Smooth muscle cell of the brain vasculature (primary cell): ENCODE results near the gene SCUBE1.

Experiments used
- DNase-seq: peaks from one replicate; pipeline ENCODE4 v3.0.0-alpha.2; 2012; ENCODE audit warnings: low read depth, low spot score

The SCUBE1 gene

GRCh38 chr22:43201486-43202219 is 141.5 kb downstream of the SCUBE1 start:
- DNase-seq = no peak

DNA sequence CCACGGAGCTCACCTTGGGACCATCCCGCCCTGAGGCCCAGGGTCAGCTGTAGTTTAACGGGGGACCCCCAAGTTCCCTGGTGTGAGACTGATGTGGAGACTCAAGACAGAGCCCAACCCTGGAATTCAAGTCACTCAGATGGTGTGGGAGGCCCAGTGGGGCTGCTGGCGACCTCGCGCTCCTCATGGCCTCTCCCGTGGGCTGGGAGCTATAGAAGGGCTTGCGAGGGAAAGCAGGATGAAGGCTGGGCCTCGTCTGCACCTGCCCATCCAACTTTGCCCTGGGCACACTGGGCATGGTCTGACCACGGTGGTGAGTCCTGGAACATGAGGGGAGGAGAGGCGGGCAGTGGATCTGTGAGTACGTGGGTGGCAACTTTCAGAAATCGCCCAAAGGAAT is 142.6 kb downstream of the SCUBE1 start:
- DNase-seq = no peak

- no peak for DNase-seq
Observed at GRCh38 chr22:43200031-43200430, 143.1 kb downstream of the SCUBE1 start.

DNA sequence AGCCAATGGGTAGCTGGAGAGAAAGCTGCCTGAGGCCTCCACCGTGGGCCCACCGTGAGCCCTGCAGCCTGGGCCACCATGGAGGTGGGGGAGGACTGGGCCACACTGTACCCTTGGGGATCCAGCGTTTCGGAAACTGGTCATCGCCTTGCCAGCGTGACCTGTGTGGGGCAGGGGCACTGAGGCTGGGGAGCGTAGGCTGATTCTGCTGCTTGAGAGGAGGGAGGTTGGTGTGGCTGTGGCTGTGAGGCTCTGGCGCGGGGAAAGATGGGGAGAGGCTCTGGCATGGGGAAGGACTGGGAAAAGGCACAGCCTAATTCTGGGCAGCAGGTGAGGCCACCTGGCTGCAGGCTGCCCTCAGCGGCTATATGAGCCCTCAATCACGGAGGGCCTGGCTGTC is 143.6 kb downstream of the SCUBE1 start:
- DNase-seq = no peak

DNA sequence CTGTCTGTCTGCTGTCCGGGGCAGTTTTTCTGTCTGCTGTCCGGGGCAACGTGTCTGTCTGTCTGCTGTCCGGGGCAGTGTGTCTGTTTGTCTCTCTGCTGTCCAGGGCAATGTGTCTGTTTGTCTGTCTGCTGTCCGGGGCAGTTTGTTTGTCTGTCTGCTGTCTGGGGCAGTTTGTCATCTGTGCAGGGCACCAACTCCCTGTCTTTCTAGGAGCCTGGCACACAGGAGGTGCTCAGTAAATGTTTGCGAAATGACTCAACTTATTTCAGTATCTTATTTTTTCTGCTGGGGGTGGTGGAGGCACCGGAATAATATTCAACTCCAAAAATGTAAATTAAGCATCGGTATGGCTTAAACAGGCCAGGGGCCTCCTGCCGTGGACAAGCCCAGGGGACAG is 144.2 kb downstream of the SCUBE1 start:
- DNase-seq = no peak

GRCh38 chr22:43198126-43198525 is 145.0 kb downstream of the SCUBE1 start:
- DNase-seq = no peak

- DNase-seq = no peak
Observed at GRCh38 chr22:43197271-43197941, 145.8 kb downstream of the SCUBE1 start.

DNA sequence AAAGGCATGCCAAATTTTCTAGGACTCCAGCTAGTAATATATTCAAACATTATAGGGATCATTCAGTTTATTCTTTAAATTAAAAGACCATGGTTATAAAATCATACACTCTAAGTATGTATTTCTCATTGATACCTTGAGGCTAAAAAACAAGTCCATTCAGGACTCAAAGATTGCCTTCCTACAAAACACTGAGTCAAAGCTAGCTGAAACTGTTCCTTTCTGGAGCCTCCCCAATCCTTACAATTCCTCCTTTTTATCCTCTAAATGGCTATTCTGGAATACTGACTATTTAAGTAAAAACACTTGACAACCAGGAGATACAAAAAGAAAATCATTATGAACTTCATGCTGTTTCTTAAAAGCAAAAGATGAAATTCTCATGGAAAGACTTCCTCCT is 151.3 kb downstream of the SCUBE1 start:
- DNase-seq = no peak

DNA sequence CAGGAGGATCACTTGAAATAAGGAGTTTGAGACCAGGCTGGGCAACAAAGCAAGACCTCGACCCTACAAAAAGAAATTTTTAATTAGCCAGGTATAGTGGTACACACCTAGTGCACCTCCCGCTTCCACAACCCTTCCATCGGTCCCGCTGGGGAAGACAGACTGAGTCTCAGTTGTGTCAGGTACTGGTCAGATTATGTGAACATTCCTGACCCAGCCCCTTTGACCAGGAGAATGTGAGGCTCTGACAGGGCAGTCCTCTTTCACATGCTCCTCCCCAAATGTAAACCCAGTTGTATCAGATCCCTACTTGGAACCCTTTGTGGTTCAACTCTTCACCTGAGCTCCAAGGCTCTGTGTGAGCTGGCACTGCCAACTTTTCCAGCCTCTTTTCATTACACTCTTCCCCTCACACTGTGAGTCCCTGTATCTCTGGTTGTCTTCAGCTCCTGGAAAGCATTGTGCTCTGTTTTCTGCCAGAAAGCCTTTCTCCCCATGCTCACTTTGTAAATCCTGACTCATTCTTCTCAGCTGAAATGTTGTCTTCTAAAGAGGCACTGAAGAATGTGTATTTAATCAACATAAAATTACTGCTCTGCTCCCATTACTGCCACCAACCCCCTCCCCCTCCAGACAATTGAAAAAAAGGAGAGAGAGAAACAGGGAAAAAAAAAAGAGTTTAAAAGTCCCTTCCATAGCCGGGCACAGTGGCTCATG is 154.2 kb downstream of the SCUBE1 start:
- DNase-seq = no peak

DNA sequence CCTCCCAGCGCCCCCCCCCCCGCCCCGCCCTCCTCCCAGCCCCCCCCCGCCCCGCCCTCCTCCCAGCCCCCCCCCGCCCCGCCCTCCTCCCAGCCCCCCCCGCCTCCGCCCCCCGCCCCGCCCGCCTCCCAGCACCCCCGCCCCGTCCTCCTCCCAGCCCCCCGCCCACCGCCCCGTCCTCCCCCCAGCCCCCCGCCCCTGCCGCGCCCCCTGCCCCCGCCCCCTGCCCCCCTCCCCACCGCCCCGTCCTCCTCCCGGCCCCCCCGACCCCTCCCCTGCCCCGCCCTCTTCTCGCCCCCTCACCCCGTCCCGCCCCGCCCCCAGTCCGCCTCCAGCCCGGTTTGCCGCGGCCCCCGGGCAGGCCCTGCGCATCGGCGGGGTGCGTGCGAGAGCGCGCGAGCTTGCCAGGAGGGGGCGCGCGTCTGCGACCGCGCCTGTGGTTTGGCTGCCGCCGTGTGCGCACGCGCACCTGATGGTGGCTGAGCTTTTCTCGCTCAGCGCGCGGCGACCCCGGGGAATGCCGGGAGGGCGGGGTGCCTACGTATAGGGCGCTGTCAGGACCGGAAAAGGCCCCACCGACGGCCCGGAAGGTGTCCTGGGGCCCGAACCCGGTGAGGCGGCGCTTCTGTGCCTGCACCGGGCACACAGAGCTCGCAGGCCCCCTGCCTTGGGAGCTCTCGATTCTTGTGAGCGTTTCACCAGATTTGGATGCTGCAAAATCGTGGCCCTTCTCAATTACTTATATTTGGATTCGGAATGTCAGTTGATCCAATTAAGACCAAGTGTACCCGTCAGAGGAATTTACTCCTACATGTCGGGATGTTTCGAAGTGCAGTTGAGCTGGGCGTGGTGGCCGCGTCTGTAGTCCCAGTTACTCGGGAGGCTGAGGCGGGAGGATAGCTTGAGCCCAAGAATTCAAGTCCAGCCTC is 155.7 kb downstream of the SCUBE1 start:
- DNase-seq = peak; percentile 86

GRCh38 chr22:43186272-43187170 is 156.7 kb downstream of the SCUBE1 start, which contains the start of gene TTLL12:
Gene TTLL12, minus strand, starts transcription at chr22:43187134. Its CDS starts 65 bp downstream, at chr22:43187069.
- DNase-seq = no peak

GRCh38 chr22:43185860-43186261 is 157.3 kb downstream of the SCUBE1 start:
- DNase-seq = no peak

GRCh38 chr22:43183496-43184277 is 159.5 kb downstream of the SCUBE1 start:
- no peak for DNase-seq

GRCh38 chr22:43182726-43183125 is 160.4 kb downstream of the SCUBE1 start:
- no peak for DNase-seq

DNA sequence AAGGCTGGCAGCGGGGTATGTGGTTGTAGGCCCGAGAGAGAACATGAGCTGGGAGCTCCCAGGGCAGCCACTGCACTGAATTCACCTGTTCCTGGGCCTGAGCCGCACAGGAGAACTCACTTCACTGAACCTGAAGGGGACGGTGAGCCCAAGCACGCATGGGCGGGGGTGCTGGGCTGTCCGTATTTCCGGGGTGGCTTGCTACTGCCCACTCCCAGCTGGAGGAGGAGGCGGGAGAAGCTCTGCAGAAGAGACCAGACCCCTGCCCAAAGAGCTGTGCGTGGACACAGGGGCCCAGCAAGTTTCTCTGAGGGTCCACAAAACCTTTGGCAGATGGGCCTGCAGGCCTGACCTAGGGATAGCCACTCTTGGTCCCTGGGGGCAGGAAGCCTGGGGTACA is 161.1 kb downstream of the SCUBE1 start:
- no peak for DNase-seq

DNA sequence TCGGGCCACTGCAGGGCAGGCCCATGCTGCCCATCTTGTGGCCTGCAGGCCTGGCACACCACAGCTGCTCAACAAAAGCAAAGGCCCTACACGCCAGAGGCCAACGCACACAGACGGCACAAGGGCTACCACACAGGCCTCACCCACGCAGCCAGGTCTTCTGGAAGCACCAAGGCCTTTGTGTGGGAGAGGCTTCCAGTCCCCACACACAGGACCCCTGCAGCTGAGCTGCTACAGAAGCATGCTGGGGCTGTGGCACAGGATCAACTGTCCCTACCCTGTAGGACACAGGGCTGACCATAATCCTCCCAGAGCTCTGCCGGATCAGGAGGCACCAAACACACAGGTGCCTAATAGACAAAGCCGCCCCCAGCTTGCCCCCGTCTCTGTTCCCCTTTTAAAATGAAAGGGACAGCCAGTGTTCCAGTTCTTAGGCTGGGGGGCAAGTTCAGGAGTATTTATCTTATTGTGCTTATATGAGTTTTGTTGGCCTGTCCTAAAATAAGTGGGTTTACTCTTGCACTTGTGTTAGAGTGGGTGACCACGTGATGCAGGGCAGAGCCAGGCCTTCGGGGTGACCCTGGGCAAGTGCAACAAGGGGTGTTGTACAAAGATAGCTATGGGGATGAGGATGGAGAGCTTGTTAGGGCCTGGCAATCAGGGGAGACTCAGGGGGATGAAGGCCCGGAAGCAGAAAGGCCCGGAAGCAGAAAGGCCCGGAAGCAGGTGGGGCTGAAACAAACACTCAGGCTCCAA is 161.7 kb downstream of the SCUBE1 start:
- DNase-seq = no peak

DNA sequence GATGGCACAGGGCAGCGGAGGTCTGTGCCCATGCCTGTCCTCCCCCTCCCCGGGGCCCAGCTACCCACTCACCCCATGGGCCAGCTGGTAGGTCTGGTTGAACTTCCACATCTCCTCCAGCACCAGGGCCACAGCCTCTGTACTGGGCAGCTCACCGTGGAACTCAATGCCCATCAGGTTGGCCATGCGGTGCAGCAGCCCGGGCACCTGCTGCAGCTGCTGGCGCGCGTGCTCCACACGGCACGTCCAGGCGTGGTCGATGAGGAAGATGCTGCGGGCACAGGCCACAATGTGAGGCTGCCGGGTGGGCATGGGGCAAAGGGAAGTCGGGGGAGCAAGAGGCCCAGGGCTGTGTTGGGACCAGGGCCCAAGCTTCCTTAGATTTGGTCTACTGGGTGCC is 162.5 kb downstream of the SCUBE1 start:
- DNase-seq = no peak

GRCh38 chr22:43179911-43180195 is 163.3 kb downstream of the SCUBE1 start:
- no peak for DNase-seq
